A549 (cell line): Measurements from ENCODE around the gene AMIGO3. TPM values are rescaled to one million over a fixed set of nuclear protein-coding genes. Genes with fewer than 3 reads are reported as not detected.

ENCODE experiments used
- ATAC-seq, 2 experiments: fragments of 200-7000 bp in 1 of 2; fragments of >200 bp in 1 of 2; cut with Nextera tagmentation in 1 of 2; cut with Tn5 transposase in 1 of 2; 3 replicates each; pipeline versions ENCODE4 v1.8.0 to v1.9.1; 2018 to 2020; ENCODE audit warnings: mild to moderate bottlenecking in 1 of 2, moderate library complexity in 1 of 2
- CTCF ChIA-PET: fragments of 300-600 bp; sonication (Branson Sonifier 250); formaldehyde crosslinking; extraction: SDS; loops from one replicate; lab custom pipeline; 2021; ENCODE audit warnings: antibody characterized with exemption, inconsistent platforms; lab: Yijun Ruan, JAX
- POLR2A ChIA-PET: fragments of 350-600 bp; formaldehyde crosslinking; extraction: SDS; loops from one replicate; lab custom pipeline; 2021; ENCODE audit warnings: antibody characterized with exemption, inconsistent platforms; lab: Yijun Ruan, JAX
- DNase-seq, 2 experiments: peaks; one replicate each; pipeline versions ENCODE4 v3.0.0 to v3.0.0-alpha.2; 2011 to 2016; ENCODE audit warnings: low read depth in 1 of 2, low spot score in 1 of 2
- FAIRE-seq: peaks from 2 replicates; lab custom pipeline; 2011; peaks lifted over from hg19 to GRCh38; lab: Jason Lieb, UNC
- H3K27ac ChIP-seq, 2 experiments: fragments of >200 bp; sonication (Bioruptor Twin); formaldehyde crosslinking; 3 replicates each; pipeline ENCODE4 v1.5.1; 2016 to 2017
- H3K4me1 ChIP-seq: fragments of >200 bp; sonication (Bioruptor Twin); formaldehyde crosslinking; 3 replicates; pipeline ENCODE4 v1.6.1; 2016
- H3K4me2 ChIP-seq: fragments of >200 bp; sonication (Bioruptor Twin); formaldehyde crosslinking; 3 replicates; pipeline ENCODE4 v1.6.1; 2016
- H3K4me3 ChIP-seq: fragments of >200 bp; sonication (Bioruptor Twin); formaldehyde crosslinking; 3 replicates; pipeline ENCODE4 v1.5.1; 2016
- H3K9me3 ChIP-seq: fragments of >200 bp; sonication (Bioruptor Twin); formaldehyde crosslinking; 3 replicates; pipeline ENCODE4 v1.6.1; 2016
- CHD4 ChIP-seq: fragments of 200-600 bp; sonication (generic); IDR thresholded peaks from 2 replicates; pipeline ENCODE4 v1.6.1; 2016; ENCODE audit warnings: antibody characterized with exemption, mild to moderate bottlenecking, borderline replicate concordance
- EHF ChIP-seq: fragments of 250-450 bp; sonication (Bioruptor Pico); IDR thresholded peaks from 2 replicates; pipeline ENCODE4 v1.5.0; 2020; ENCODE audit warnings: mild to moderate bottlenecking
- EHMT2 ChIP-seq: fragments of 200-600 bp; sonication (generic); IDR thresholded peaks from 2 replicates; pipeline ENCODE4 v1.6.1; 2016; ENCODE audit warnings: antibody characterized with exemption, low read depth, mild to moderate bottlenecking, moderate library complexity
- ESRRA ChIP-seq: fragments of 150-350 bp; IDR thresholded peaks from 2 replicates; pipeline ENCODE4 v1.6.1; 2014; ENCODE audit warnings: mild to moderate bottlenecking, low read length, borderline replicate concordance
- FOSB ChIP-seq: fragments of 250-450 bp; sonication (Bioruptor Pico); IDR thresholded peaks from 2 replicates; pipeline ENCODE4 v1.5.0; 2020; ENCODE audit warnings: mild to moderate bottlenecking, moderate library complexity
- HES2 ChIP-seq: fragments of >200 bp; sonication (Bioruptor Twin); formaldehyde crosslinking; IDR thresholded peaks from 2 replicates; pipeline ENCODE4 v1.6.1; 2016
- HOXB13 ChIP-seq: fragments of 250-450 bp; sonication (Bioruptor Pico); IDR thresholded peaks from 2 replicates; pipeline ENCODE4 v1.5.0; 2020; ENCODE audit warnings: low read depth, mild to moderate bottlenecking, moderate library complexity
- JUNB ChIP-seq: fragments of >200 bp; sonication (Bioruptor Twin); formaldehyde crosslinking; IDR thresholded peaks from 2 replicates; pipeline ENCODE4 v1.6.1; 2016
- KDM1A ChIP-seq: fragments of 200-600 bp; sonication (generic); IDR thresholded peaks from 2 replicates; pipeline ENCODE4 v1.6.1; 2016; ENCODE audit warnings: low read depth, mild to moderate bottlenecking
- MAFK ChIP-seq: fragments of 450-650 bp; IDR thresholded peaks from 2 replicates; pipeline ENCODE4 v1.6.1; 2014; ENCODE audit not compliant: partially characterized antibody
- MAZ ChIP-seq: fragments of 150-350 bp; IDR thresholded peaks from 2 replicates; pipeline ENCODE4 v1.6.1; 2014; ENCODE audit warnings: antibody characterized with exemption, low read depth, low read length, borderline replicate concordance
- NFE2L2 ChIP-seq: fragments of 150-350 bp; conservative IDR thresholded peaks from 2 replicates; pipeline ENCODE4 v1.6.1; 2014; ENCODE audit warnings: low read length
- NR3C1 ChIP-seq: fragments of >200 bp; sonication (Bioruptor Twin); formaldehyde crosslinking; IDR thresholded peaks from 3 replicates; pipeline ENCODE4 v1.6.1; 2017
- PHF8 ChIP-seq: fragments of 200-600 bp; sonication (generic); IDR thresholded peaks from 2 replicates; pipeline ENCODE4 v1.6.1; 2016; ENCODE audit warnings: low read depth, mild to moderate bottlenecking, antibody characterized with exemption, moderate library complexity, borderline replicate concordance
- POLR2A ChIP-seq: IDR thresholded peaks from 2 replicates; pipeline ENCODE4 v1.6.1; 2012; ENCODE audit warnings: mild to moderate bottlenecking, low read length
- POLR2AphosphoS2 ChIP-seq: conservative IDR thresholded peaks from 2 replicates; pipeline ENCODE4 v1.6.1; 2012; ENCODE audit warnings: low read length, improper control_type of control experiment, inconsistent platforms
- RFX5 ChIP-seq: fragments of 450-650 bp; IDR thresholded peaks from 2 replicates; pipeline ENCODE4 v1.7.1; 2014; ENCODE audit warnings: antibody characterized with exemption, mild to moderate bottlenecking, moderate library complexity
- RNF2 ChIP-seq: fragments of 200-600 bp; sonication (generic); IDR thresholded peaks from 2 replicates; pipeline ENCODE4 v1.6.1; 2016; ENCODE audit warnings: low read depth, mild to moderate bottlenecking, antibody characterized with exemption, moderate library complexity, borderline replicate concordance
- SMC3 ChIP-seq: fragments of >200 bp; sonication (Bioruptor Twin); formaldehyde crosslinking; IDR thresholded peaks from 3 replicates; pipeline ENCODE4 v1.6.1; 2018; ENCODE audit warnings: inconsistent platforms
- SREBF2 ChIP-seq: fragments of 450-650 bp; IDR thresholded peaks from 2 replicates; pipeline ENCODE4 v1.6.1; 2014; ENCODE audit warnings: mild to moderate bottlenecking, moderate library complexity
- TP53 ChIP-seq: fragments of 250-450 bp; sonication (Bioruptor Pico); IDR thresholded peaks from 2 replicates; pipeline ENCODE4 v1.5.0; 2021; ENCODE audit warnings: mild to moderate bottlenecking, moderate library complexity
- ZFP36 ChIP-seq: fragments of 450-650 bp; IDR thresholded peaks from 2 replicates; pipeline ENCODE4 v1.6.1; 2014; ENCODE audit warnings: borderline replicate concordance; ENCODE audit not compliant: partially characterized antibody
- ZNF302 ChIP-seq: fragments of 250-450 bp; sonication (Bioruptor Pico); IDR thresholded peaks from 2 replicates; pipeline ENCODE4 v1.9.0; 2021; ENCODE audit warnings: inconsistent platforms, mild to moderate bottlenecking, moderate library complexity
- WGBS: methylation state at CpG from one replicate; pipeline ENCODE4 v1.1.6; 2017; ENCODE audit errors: missing lambda C conversion rate; 5-methylcytosine and 5-hydroxymethylcytosine counted together
- polyA plus RNA-seq, 4 experiments: library from polyadenylated mRNA; depleted of rRNA in 3 of 4; stranded (reverse); fragments of >200 nt; fragmentation: RNase III in 1 of 4; extraction: RNeasy Plus Mini Kit Qiagen cat#74134 plus additional on column Dnase treatment in 1 of 4; gene quantifications; 2 replicates in 3 of 4; 3 replicates in 1 of 4; pipeline ENCODE4 v1.2.3, GENCODE V29; 2011 to 2017
- TF ChIP-seq, protein P1 (sequence below): fragments of 450-650 bp; IDR thresholded peaks from 2 replicates; pipeline ENCODE4 v1.6.1; 2014; ENCODE audit warnings: antibody characterized with exemption
- TF ChIP-seq, protein P2 (sequence below): fragments of 200-600 bp; sonication (generic); IDR thresholded peaks from 2 replicates; pipeline ENCODE4 v1.6.1; 2016; ENCODE audit warnings: antibody characterized with exemption, mild to moderate bottlenecking, moderate library complexity
- TF ChIP-seq, protein P3 (sequence below): fragments of >200 bp; sonication (Bioruptor Twin); formaldehyde crosslinking; IDR thresholded peaks from 3 replicates; pipeline ENCODE4 v1.6.1; 2016
- TF ChIP-seq, protein P4 (sequence below): fragments of 150-350 bp; IDR thresholded peaks from 2 replicates; pipeline ENCODE4 v1.6.1; 2014; ENCODE audit warnings: low read depth, mild to moderate bottlenecking, low read length

The AMIGO3 gene
- polyA plus RNA-seq, 2 of the 4 experiments (the other 2 are of a cell fraction), result 0.03 TPM; not detected in 1

GRCh38 chr3:49707113-49707480, 12.4 kb downstream of the AMIGO3 start:
- no peak for FAIRE-seq

GRCh38 chr3:49706456-49707112, 12.9 kb downstream of the AMIGO3 start:
- Histone ChIP-seq H3K9me3 (no peaks in the 10 kb centered on the region), H3K4me3 (no peak overlapping the region), H3K4me2 (no peak overlapping the region), H3K27ac (no peak overlapping the region), H3K4me1 (no peaks in the 10 kb centered on the region)
- ATAC-seq, result no peak
- TF ChIP-seq, protein P1, sequence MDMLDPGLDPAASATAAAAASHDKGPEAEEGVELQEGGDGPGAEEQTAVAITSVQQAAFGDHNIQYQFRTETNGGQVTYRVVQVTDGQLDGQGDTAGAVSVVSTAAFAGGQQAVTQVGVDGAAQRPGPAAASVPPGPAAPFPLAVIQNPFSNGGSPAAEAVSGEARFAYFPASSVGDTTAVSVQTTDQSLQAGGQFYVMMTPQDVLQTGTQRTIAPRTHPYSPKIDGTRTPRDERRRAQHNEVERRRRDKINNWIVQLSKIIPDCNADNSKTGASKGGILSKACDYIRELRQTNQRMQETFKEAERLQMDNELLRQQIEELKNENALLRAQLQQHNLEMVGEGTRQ, result no peak
- TF ChIP-seq PHF8 (no peak), JUNB (no peak), CHD4 (no peak), RNF2 (no peak), NFE2L2 (no peak), ZNF302 (CRISPR knock-in tag) (no peak), POLR2A (no peak), ZFP36 (no peak), HES2 (no peak), NR3C1 (no peak), ESRRA (no peak), HOXB13 (CRISPR knock-in tag) (no peak), TP53 (no peak), EHF (CRISPR knock-in tag) (no peak), POLR2AphosphoS2 (no peak), SMC3 (no peak), RFX5 (no peak)
- TF ChIP-seq, protein P2, sequence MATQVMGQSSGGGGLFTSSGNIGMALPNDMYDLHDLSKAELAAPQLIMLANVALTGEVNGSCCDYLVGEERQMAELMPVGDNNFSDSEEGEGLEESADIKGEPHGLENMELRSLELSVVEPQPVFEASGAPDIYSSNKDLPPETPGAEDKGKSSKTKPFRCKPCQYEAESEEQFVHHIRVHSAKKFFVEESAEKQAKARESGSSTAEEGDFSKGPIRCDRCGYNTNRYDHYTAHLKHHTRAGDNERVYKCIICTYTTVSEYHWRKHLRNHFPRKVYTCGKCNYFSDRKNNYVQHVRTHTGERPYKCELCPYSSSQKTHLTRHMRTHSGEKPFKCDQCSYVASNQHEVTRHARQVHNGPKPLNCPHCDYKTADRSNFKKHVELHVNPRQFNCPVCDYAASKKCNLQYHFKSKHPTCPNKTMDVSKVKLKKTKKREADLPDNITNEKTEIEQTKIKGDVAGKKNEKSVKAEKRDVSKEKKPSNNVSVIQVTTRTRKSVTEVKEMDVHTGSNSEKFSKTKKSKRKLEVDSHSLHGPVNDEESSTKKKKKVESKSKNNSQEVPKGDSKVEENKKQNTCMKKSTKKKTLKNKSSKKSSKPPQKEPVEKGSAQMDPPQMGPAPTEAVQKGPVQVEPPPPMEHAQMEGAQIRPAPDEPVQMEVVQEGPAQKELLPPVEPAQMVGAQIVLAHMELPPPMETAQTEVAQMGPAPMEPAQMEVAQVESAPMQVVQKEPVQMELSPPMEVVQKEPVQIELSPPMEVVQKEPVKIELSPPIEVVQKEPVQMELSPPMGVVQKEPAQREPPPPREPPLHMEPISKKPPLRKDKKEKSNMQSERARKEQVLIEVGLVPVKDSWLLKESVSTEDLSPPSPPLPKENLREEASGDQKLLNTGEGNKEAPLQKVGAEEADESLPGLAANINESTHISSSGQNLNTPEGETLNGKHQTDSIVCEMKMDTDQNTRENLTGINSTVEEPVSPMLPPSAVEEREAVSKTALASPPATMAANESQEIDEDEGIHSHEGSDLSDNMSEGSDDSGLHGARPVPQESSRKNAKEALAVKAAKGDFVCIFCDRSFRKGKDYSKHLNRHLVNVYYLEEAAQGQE, result no peak
- TF ChIP-seq, protein P3, sequence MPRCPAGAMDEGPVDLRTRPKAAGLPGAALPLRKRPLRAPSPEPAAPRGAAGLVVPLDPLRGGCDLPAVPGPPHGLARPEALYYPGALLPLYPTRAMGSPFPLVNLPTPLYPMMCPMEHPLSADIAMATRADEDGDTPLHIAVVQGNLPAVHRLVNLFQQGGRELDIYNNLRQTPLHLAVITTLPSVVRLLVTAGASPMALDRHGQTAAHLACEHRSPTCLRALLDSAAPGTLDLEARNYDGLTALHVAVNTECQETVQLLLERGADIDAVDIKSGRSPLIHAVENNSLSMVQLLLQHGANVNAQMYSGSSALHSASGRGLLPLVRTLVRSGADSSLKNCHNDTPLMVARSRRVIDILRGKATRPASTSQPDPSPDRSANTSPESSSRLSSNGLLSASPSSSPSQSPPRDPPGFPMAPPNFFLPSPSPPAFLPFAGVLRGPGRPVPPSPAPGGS, result no peak
- DNase-seq, result no peak
- CTCF ChIA-PET, result interaction anchor here (1.1 kb wide), 1 partner anchor 12 kb away, joined by 4 read pairs; no protein-coding TSS in a partner anchor
- POLR2A ChIA-PET, result no interaction called here
- FAIRE-seq, result no peak
- WGBS, result 87% methylated on average over 6 of the region's 9 CpGs

More at GRCh38 chr3:49707113-49707480, 12.4 kb downstream of the AMIGO3 start:
- H3K27ac ChIP-seq, result no peak overlapping the region
- ChIA-PET POLR2A (no interaction called here), CTCF (interaction anchor here (1.4 kb wide), 1 partner anchor 12 kb away, joined by 4 read pairs; no protein-coding TSS in a partner anchor)
- H3K9me3 ChIP-seq, result no peaks in the 10 kb centered on the region
- no peak for TF ChIP-seq MAZ
- TF ChIP-seq KDM1A, result no peak
- TF ChIP-seq SREBF2, result no peak
- TF ChIP-seq EHMT2, result no peak
- TF ChIP-seq MAFK, result no peak
- no peak for TF ChIP-seq RFX5
- no peak for TF ChIP-seq ESRRA
- TF ChIP-seq, protein P4, sequence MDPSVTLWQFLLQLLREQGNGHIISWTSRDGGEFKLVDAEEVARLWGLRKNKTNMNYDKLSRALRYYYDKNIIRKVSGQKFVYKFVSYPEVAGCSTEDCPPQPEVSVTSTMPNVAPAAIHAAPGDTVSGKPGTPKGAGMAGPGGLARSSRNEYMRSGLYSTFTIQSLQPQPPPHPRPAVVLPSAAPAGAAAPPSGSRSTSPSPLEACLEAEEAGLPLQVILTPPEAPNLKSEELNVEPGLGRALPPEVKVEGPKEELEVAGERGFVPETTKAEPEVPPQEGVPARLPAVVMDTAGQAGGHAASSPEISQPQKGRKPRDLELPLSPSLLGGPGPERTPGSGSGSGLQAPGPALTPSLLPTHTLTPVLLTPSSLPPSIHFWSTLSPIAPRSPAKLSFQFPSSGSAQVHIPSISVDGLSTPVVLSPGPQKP, result no peak
- TF ChIP-seq FOSB (CRISPR knock-in tag), result no peak
- H3K4me1 ChIP-seq, result no peaks in the 10 kb centered on the region
- no peak overlapping the region for H3K4me2 ChIP-seq
- 63% methylated on average over 4 of the region's 4 CpGs for WGBS
- no peak for DNase-seq
- no peak overlapping the region for H3K4me3 ChIP-seq
- no peak for ATAC-seq
